Measurements from ENCODE around the gene KCNMB2.

DNA sequence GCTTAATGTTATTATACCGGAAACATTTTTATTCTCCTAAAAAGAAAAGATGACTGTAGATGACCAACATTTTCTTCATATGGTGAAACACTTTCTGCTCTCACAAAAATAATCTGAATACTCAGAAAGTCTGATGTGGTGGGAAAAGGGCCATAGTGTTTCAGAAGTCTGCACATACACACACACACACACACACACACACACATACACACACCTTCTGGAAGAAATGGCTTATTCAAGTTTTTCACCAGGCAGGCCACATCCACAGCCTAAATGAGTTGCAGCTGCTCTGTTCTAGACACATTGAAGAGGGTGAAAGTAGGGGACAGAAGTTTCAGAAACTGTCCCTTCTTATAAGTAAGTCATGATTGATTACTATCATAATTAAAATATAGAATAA is 315.3 kb downstream of the KCNMB2 start:
- TF ChIP-seq, protein P1, sequence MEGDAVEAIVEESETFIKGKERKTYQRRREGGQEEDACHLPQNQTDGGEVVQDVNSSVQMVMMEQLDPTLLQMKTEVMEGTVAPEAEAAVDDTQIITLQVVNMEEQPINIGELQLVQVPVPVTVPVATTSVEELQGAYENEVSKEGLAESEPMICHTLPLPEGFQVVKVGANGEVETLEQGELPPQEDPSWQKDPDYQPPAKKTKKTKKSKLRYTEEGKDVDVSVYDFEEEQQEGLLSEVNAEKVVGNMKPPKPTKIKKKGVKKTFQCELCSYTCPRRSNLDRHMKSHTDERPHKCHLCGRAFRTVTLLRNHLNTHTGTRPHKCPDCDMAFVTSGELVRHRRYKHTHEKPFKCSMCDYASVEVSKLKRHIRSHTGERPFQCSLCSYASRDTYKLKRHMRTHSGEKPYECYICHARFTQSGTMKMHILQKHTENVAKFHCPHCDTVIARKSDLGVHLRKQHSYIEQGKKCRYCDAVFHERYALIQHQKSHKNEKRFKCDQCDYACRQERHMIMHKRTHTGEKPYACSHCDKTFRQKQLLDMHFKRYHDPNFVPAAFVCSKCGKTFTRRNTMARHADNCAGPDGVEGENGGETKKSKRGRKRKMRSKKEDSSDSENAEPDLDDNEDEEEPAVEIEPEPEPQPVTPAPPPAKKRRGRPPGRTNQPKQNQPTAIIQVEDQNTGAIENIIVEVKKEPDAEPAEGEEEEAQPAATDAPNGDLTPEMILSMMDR (conservative IDR thresholded peaks at IDR 0.05 in 1 of 2, IDR thresholded peaks at IDR 0.05 in 1 of 2; ENCODE audit: low read depth in 1 of 2, low read length in 2 of 2) = no peak
- TF ChIP-seq EZH2 (IDR thresholded peaks at IDR 0.05; ENCODE audit: low read length, missing control alignments) = no peak

Data from fibroblast of lung (primary cell).